Measurements from ENCODE around the gene RNU1-3. TPM values are rescaled to one million over a fixed set of nuclear protein-coding genes. Genes with fewer than 3 reads are reported as not detected.

RNU1-3 gene
- total and polyA plus RNA-seq, 2 of the 13 experiments (the other 11 are each of a cell fraction or from before 2014, with no cell fraction given), result under 0.01 to 11,018 TPM

- TF ChIP-seq ATF7-NPFF (CRISPR knock-in tag; IDR thresholded peaks at IDR 0.05; ENCODE audit: low read depth) (0 out of 2 replicates have a peak, but pooled peaks have one; percentile 25), MAFK (conservative IDR thresholded peaks at IDR 0.05 in 1 of 2, IDR thresholded peaks at IDR 0.05 in 1 of 2; ENCODE audit: low read length in 2 of 2) (no peak), PAWR (CRISPR knock-in tag; IDR thresholded peaks at IDR 0.05; ENCODE audit: borderline replicate concordance) (no peak), PCBP1 (IDR thresholded peaks at IDR 0.05; ENCODE audit: borderline replicate concordance, low read depth, low read length) (0 out of 2 replicates have a peak, but pooled peaks have one; percentile 38), CHD2 (IDR thresholded peaks at IDR 0.05; ENCODE audit: low read depth, low read length) (no peak), ZFP91 (CRISPR knock-in tag; IDR thresholded peaks at IDR 0.05; ENCODE audit: borderline replicate concordance) (peak; percentile 21; the same call in 1 of the 2 replicates), ZNF333 (CRISPR knock-in tag; IDR thresholded peaks at IDR 0.05; ENCODE audit: borderline replicate concordance) (no peak), NFKB2 (CRISPR knock-in tag; IDR thresholded peaks at IDR 0.05; ENCODE audit: borderline replicate concordance) (no peak), ZUFSP (CRISPR knock-in tag; IDR thresholded peaks at IDR 0.05; ENCODE audit: borderline replicate concordance) (no peak), NR3C1 (CRISPR knock-in tag; IDR thresholded peaks at IDR 0.05) (0 out of 2 replicates have a peak, but pooled peaks have one; percentile 38), KDM5B (CRISPR knock-in tag; IDR thresholded peaks at IDR 0.05; ENCODE audit: borderline replicate concordance) (0 out of 2 replicates have a peak, but pooled peaks have one; percentile 6), TEAD2 (CRISPR knock-in tag; IDR thresholded peaks at IDR 0.05) (0 out of 2 replicates have a peak, but pooled peaks have one; percentile 52), SNAPC2 (CRISPR knock-in tag; IDR thresholded peaks at IDR 0.05) (no peak), ZFAT (CRISPR knock-in tag; conservative IDR thresholded peaks at IDR 0.05) (no peak), NFE2L1 (CRISPR knock-in tag; IDR thresholded peaks at IDR 0.05; ENCODE audit: borderline replicate concordance) (0 out of 2 replicates have a peak, but pooled peaks have one; percentile 11), ZNF776 (CRISPR knock-in tag; IDR thresholded peaks at IDR 0.05) (0 out of 2 replicates have a peak, but pooled peaks have one; percentile 3), ZNF33B (CRISPR knock-in tag; IDR thresholded peaks at IDR 0.05) (no peak), PTBP1 (IDR thresholded peaks at IDR 0.05; ENCODE audit: low read depth, low read length, poor library complexity, severe bottlenecking) (no peak), ZBTB42 (CRISPR knock-in tag; IDR thresholded peaks at IDR 0.05) (no peak), TAF1 (CRISPR knock-in tag; IDR thresholded peaks at IDR 0.05) (peak; percentile 26; the same call in 1 of the 2 replicates), ZNF577 (CRISPR knock-in tag; IDR thresholded peaks at IDR 0.05; ENCODE audit: borderline replicate concordance, low read depth) (no peak), ZNF136 (CRISPR knock-in tag; IDR thresholded peaks at IDR 0.05; ENCODE audit: low read depth) (no peak), PRDM4 (CRISPR knock-in tag; IDR thresholded peaks at IDR 0.05; ENCODE audit: borderline replicate concordance) (no peak), ZSCAN29 (CRISPR knock-in tag; conservative IDR thresholded peaks at IDR 0.05) (no peak)
Observed at GRCh38 chr1:16631248-16632043, 35.3 kb downstream of the RNU1-3 start (continued).

All from HepG2 (cell line).